Prostate gland (tissue), 2 donors: Measurements from ENCODE around the gene TNIP1.

Experiments used
- CTCF ChIP-seq, 4 experiments: fragments of 200-600 bp in 2 of 4; fragments of 450-650 bp in 2 of 4; sonication (generic) in 2 of 4; IDR thresholded peaks; 1 replicate in 3 of 4; 2 replicates in 1 of 4; pipeline ENCODE4 v1.5.1; 2016 to 2019; ENCODE audit warnings: antibody characterized with exemption in 4 of 4, mild to moderate bottlenecking in 2 of 4, moderate library complexity in 2 of 4
- POLR2A ChIP-seq: fragments of 450-650 bp; IDR thresholded peaks from one replicate; pipeline ENCODE4 v1.6.1; 2016; ENCODE audit warnings: antibody characterized with exemption, mild to moderate bottlenecking
- POLR2AphosphoS5 ChIP-seq: sonication (generic); formaldehyde crosslinking; IDR thresholded peaks from one replicate; pipeline ENCODE4 v1.6.1; 2017; ENCODE audit warnings: antibody characterized with exemption

- TF ChIP-seq CTCF (IDR thresholded peaks at IDR 0.05) (no peak), POLR2A (no peak), POLR2AphosphoS5 (no peak)
Observed at GRCh38 chr5:151028717-151029116, 52.1 kb downstream of the TNIP1 start.
